Measurements from ENCODE around the gene KRT35. TPM values are rescaled to one million over a fixed set of nuclear protein-coding genes. Genes with fewer than 3 reads are reported as not detected.

KRT35 gene
- total RNA-seq, 1 donor from 2014 or later, result not detected

- Mint-ChIP-seq H3K4me1 (ENCODE audit: low read depth, unreplicated experiment) (peaks cover 14% of the 10 kb centered on the region), H3K27ac (ENCODE audit: unreplicated experiment) (no peak overlapping the region), H3K27me3 (ENCODE audit: low read depth, unreplicated experiment) (peaks cover 40% of the 10 kb centered on the region), H3K9me3 (ENCODE audit: unreplicated experiment) (no peaks in the 10 kb centered on the region), H3K36me3 (ENCODE audit: low read depth, unreplicated experiment) (no peaks in the 10 kb centered on the region), H3K4me3 (ENCODE audit: unreplicated experiment) (no peak overlapping the region)
- Histone ChIP-seq H3K9ac (ENCODE audit: low read length) (no peak overlapping the region), H3K36me3 (ENCODE audit: insufficient read depth, low read length) (no peaks in the 10 kb centered on the region), H4K20me1 (ENCODE audit: insufficient read depth, low read length) (no peaks in the 10 kb centered on the region), H2AFZ (ENCODE audit: low read depth, low read length) (no peak overlapping the region), H3K27me3 (ENCODE audit: insufficient read depth, low read length) (no peaks in the 10 kb centered on the region), H3K79me2 (ENCODE audit: insufficient read depth, low read length) (no peaks in the 10 kb centered on the region), H3K4me2 (ENCODE audit: low read length) (no peak overlapping the region), H3K4me3 (ENCODE audit: insufficient read depth, low read depth, low read length) (no peak overlapping the region), H3K9me3 (ENCODE audit: insufficient read depth, low read depth, low read length) (no peaks in the 10 kb centered on the region), H3K4me1 (ENCODE audit: insufficient read depth, low read length) (peaks cover 14% of the 10 kb centered on the region), H3K27ac (ENCODE audit: low read depth, low read length) (no peak overlapping the region)
- TF ChIP-seq, protein P1, sequence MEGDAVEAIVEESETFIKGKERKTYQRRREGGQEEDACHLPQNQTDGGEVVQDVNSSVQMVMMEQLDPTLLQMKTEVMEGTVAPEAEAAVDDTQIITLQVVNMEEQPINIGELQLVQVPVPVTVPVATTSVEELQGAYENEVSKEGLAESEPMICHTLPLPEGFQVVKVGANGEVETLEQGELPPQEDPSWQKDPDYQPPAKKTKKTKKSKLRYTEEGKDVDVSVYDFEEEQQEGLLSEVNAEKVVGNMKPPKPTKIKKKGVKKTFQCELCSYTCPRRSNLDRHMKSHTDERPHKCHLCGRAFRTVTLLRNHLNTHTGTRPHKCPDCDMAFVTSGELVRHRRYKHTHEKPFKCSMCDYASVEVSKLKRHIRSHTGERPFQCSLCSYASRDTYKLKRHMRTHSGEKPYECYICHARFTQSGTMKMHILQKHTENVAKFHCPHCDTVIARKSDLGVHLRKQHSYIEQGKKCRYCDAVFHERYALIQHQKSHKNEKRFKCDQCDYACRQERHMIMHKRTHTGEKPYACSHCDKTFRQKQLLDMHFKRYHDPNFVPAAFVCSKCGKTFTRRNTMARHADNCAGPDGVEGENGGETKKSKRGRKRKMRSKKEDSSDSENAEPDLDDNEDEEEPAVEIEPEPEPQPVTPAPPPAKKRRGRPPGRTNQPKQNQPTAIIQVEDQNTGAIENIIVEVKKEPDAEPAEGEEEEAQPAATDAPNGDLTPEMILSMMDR (IDR thresholded peaks at IDR 0.05; ENCODE audit: insufficient read depth, low read depth, low read length), result no peak
- no peak for TF ChIP-seq EZH2 (IDR thresholded peaks at IDR 0.05; ENCODE audit: insufficient read depth, low read length)
- FAIRE-seq (no peak), DNase-seq (ENCODE audit: low read depth) (no peak)
Measured at GRCh38 chr17:41491476-41491875, 10.5 kb upstream of the KRT35 start.

- H3K4me1 Mint-ChIP-seq (ENCODE audit: low read depth, unreplicated experiment), result peaks cover 14% of the 10 kb centered on the region
- Histone ChIP-seq H3K4me1 (ENCODE audit: insufficient read depth, low read length) (peaks cover 14% of the 10 kb centered on the region), H3K4me3 (ENCODE audit: insufficient read depth, low read depth, low read length) (no peak overlapping the region), H3K9me3 (ENCODE audit: insufficient read depth, low read depth, low read length) (no peaks in the 10 kb centered on the region), H3K9ac (ENCODE audit: low read length) (no peak overlapping the region), H4K20me1 (ENCODE audit: insufficient read depth, low read length) (no peaks in the 10 kb centered on the region), H3K36me3 (ENCODE audit: insufficient read depth, low read length) (no peaks in the 10 kb centered on the region), H3K27ac (ENCODE audit: low read depth, low read length) (no peak overlapping the region), H2AFZ (ENCODE audit: low read depth, low read length) (no peak overlapping the region), H3K79me2 (ENCODE audit: insufficient read depth, low read length) (no peaks in the 10 kb centered on the region), H3K4me2 (ENCODE audit: low read length) (no peak overlapping the region), H3K27me3 (ENCODE audit: insufficient read depth, low read length) (peaks cover 3% of the 10 kb centered on the region)
- H3K9me3 Mint-ChIP-seq (ENCODE audit: unreplicated experiment), result no peaks in the 10 kb centered on the region
- H3K4me3 Mint-ChIP-seq (ENCODE audit: unreplicated experiment), result no peak overlapping the region
- FAIRE-seq, result no peak
- TF ChIP-seq, protein P1 (IDR thresholded peaks at IDR 0.05; ENCODE audit: insufficient read depth, low read depth, low read length), result no peak
- no peak for TF ChIP-seq EZH2 (IDR thresholded peaks at IDR 0.05; ENCODE audit: insufficient read depth, low read length)
- H3K27ac Mint-ChIP-seq (ENCODE audit: unreplicated experiment), result no peak overlapping the region
- peaks cover 2% of the 10 kb centered on the region for H3K36me3 Mint-ChIP-seq (ENCODE audit: low read depth, unreplicated experiment)
- no peak for DNase-seq (ENCODE audit: low read depth)
- H3K27me3 Mint-ChIP-seq (ENCODE audit: low read depth, unreplicated experiment), result peaks cover 51% of the 10 kb centered on the region
Measured at GRCh38 chr17:41490000-41490990, 9.3 kb upstream of the KRT35 start.

DNA sequence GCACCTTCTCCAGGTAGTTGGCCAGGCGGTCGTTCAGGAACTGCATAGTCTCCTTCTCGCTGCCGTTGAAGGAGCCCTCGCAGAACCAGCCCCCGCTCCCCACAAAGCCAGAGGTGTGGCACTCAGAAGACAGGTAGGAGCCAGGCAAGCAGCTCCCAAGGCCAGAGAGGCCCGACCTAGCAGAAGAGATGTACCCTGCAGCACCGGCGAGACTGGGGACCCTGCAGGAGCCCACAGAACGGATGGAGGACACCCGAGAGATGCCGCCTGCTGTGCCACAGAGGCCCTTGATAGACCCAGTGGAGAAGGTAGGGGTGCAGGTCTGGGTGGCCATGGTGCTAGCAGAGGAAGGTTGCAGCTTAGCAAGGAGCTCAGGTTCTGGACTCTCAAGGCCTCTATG is 8.6 kb upstream of the KRT35 start, which contains the start of gene KRT36:
Gene KRT36 (minus strand): TSS at position 380 of the 400 bp plus-strand sequence. CDS start 46 bp downstream, at position 334.
- no peaks in the 10 kb centered on the region for H3K79me2 ChIP-seq (ENCODE audit: insufficient read depth, low read length)
- H3K9ac ChIP-seq (ENCODE audit: low read length), result no peak within 1 kb of the TSS
- H3K9me3 ChIP-seq (ENCODE audit: insufficient read depth, low read depth, low read length), result no peaks in the 10 kb centered on the region
- H2AFZ ChIP-seq (ENCODE audit: low read depth, low read length), result no peak within 1 kb of the TSS
- no peak within 1 kb of the TSS for H3K27ac Mint-ChIP-seq (ENCODE audit: unreplicated experiment)
- DNase-seq (ENCODE audit: low read depth) (no peak), FAIRE-seq (no peak)
- no peaks in the 10 kb centered on the region for H3K36me3 ChIP-seq (ENCODE audit: insufficient read depth, low read length)
- no peak within 1 kb of the TSS for H3K4me3 ChIP-seq (ENCODE audit: insufficient read depth, low read depth, low read length)
- peaks cover 3% of the 10 kb centered on the region for H3K27me3 ChIP-seq (ENCODE audit: insufficient read depth, low read length)
- peaks cover 55% of the 10 kb centered on the region for H3K27me3 Mint-ChIP-seq (ENCODE audit: low read depth, unreplicated experiment)
- no peak within 1 kb of the TSS for H3K4me2 ChIP-seq (ENCODE audit: low read length)
- H4K20me1 ChIP-seq (ENCODE audit: insufficient read depth, low read length), result no peaks in the 10 kb centered on the region
- TF ChIP-seq, protein P1 (IDR thresholded peaks at IDR 0.05; ENCODE audit: insufficient read depth, low read depth, low read length), result no peak
- TF ChIP-seq EZH2 (IDR thresholded peaks at IDR 0.05; ENCODE audit: insufficient read depth, low read length), result no peak
- H3K9me3 Mint-ChIP-seq (ENCODE audit: unreplicated experiment), result no peaks in the 10 kb centered on the region
- H3K27ac ChIP-seq (ENCODE audit: low read depth, low read length), result no peak within 1 kb of the TSS
- H3K4me1 Mint-ChIP-seq (ENCODE audit: low read depth, unreplicated experiment), result peaks cover 7% of the 10 kb centered on the region
- H3K36me3 Mint-ChIP-seq (ENCODE audit: low read depth, unreplicated experiment), result peaks cover 2% of the 10 kb centered on the region
- no peak within 1 kb of the TSS for H3K4me3 Mint-ChIP-seq (ENCODE audit: unreplicated experiment)
- peaks cover 10% of the 10 kb centered on the region for H3K4me1 ChIP-seq (ENCODE audit: insufficient read depth, low read length)

Data from astrocyte (in vitro differentiated cells and primary cell).